Melanocyte of skin (primary cell): ENCODE data around the gene LRRC10. TPM values are rescaled to one million over a fixed set of nuclear protein-coding genes. Genes with fewer than 3 reads are reported as not detected.

Experiments
- small RNA-seq, 2 donors: library from RNA; depleted of rRNA; stranded (forward); fragments of <200 nt; gene quantifications; one replicate each; pipeline ENCODE3, GENCODE V24; 2012
- total RNA-seq, 2 donors: library from RNA; depleted of rRNA; stranded (reverse); fragments of >200 nt; gene quantifications; 2 replicates each; pipeline ENCODE4 v1.2.3, GENCODE V29; 2012

The LRRC10 gene
- not detected for total RNA-seq

GRCh38 chr12:69610729-69611128 is at the start of gene LRRC10:
LRRC10 (minus strand) TSS chr12:69610907; CDS start chr12:69610838, 69 bp downstream.

GRCh38 chr12:69585189-69586062 is 25.3 kb downstream of the LRRC10 start, which contains the start of gene CCT2:
CCT2 (plus strand) TSS chr12:69585459; CDS start chr12:69585522, 63 bp downstream.

Small RNAs within 50 kb of the gene (small RNA-seq; reads per million reads assigned to genes)
- 0 reads per million in 2 donors for gene MIR3913-1

Other genes starting within 250 kb of the LRRC10 start
- gene FRS2, start 140.5 kb downstream of the LRRC10 start, total RNA-seq = 10 to 100 TPM; 36.3 to 39.9 TPM
- gene CCT2, start 25.4 kb downstream of the LRRC10 start, total RNA-seq = 100 to 1,000 TPM; 222 to 430 TPM
- gene BEST3, start 88.4 kb upstream of the LRRC10 start, total RNA-seq = not detected
- gene RAB3IP, start 128.0 kb upstream of the LRRC10 start, total RNA-seq = 1 to 10 TPM; 4.1 to 6.0 TPM
- not detected for gene MYRFL, start 214.3 kb upstream of the LRRC10 start, total RNA-seq